ENCODE measurements around the gene ATG2A. TPM values are rescaled to one million over a fixed set of nuclear protein-coding genes. Genes with fewer than 3 reads are reported as not detected.

ATG2A gene
- total and polyA plus RNA-seq, 9 of the 15 experiments (the other 6 are each of a cell fraction or from before 2014, with no cell fraction given): 0.25 to 45.9 (median 5.2) TPM

DNA sequence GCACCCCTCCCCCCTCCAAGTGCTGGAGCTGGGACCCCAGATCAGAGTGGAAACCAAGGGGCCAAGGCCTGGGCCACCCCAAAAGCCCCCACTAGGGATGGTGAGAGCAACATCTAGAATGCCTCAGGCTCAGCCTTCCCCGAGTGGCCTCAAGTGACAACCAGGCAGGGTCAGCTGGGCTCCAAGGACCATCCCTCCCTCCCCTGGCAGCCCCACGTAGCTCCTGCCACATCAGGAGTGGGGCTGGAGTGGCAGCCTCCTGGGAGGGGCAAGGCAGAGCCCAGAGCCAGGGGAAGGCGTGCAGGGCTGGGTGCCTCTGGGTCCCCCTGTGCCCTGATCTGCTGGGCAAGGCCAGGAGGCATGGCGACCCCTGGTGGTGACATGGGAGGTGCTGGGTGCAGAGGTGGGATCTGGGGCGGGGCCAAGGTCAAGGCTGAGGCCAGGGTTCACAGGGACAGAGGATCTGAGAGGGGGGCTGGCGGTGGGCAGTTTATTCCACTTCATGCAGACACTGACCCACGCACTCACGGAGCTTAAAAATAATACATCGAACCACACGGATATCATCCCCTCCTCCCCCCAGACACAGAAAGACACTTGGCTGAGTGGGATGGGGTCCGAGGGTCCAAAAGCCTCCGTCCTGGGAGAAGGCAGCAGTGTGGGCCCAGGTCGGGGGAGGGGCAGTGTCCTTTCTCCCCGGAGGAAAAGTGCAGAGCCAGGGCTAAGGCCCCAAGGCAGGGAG lies 22.8 kb downstream of the ATG2A start (continued):
- TF ChIP-seq, protein P1, sequence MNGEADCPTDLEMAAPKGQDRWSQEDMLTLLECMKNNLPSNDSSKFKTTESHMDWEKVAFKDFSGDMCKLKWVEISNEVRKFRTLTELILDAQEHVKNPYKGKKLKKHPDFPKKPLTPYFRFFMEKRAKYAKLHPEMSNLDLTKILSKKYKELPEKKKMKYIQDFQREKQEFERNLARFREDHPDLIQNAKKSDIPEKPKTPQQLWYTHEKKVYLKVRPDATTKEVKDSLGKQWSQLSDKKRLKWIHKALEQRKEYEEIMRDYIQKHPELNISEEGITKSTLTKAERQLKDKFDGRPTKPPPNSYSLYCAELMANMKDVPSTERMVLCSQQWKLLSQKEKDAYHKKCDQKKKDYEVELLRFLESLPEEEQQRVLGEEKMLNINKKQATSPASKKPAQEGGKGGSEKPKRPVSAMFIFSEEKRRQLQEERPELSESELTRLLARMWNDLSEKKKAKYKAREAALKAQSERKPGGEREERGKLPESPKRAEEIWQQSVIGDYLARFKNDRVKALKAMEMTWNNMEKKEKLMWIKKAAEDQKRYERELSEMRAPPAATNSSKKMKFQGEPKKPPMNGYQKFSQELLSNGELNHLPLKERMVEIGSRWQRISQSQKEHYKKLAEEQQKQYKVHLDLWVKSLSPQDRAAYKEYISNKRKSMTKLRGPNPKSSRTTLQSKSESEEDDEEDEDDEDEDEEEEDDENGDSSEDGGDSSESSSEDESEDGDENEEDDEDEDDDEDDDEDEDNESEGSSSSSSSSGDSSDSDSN (IDR thresholded peaks at IDR 0.05; ENCODE audit: borderline replicate concordance in 1 of 2, low read depth in 2 of 2, low read length in 2 of 2): no peak
- TF ChIP-seq KDM1A (IDR thresholded peaks at IDR 0.05) (no peak), ZKSCAN3 (CRISPR knock-in tag; IDR thresholded peaks at IDR 0.05) (no peak), ZNF146 (CRISPR knock-in tag; IDR thresholded peaks at IDR 0.05; ENCODE audit: unreplicated experiment) (no peak), HIVEP1 (CRISPR knock-in tag; IDR thresholded peaks at IDR 0.05) (no peak), MTA1 (IDR thresholded peaks at IDR 0.05; ENCODE audit: borderline replicate concordance) (no peak), LCOR (CRISPR knock-in tag; IDR thresholded peaks at IDR 0.05) (no peak), SRF (CRISPR knock-in tag; IDR thresholded peaks at IDR 0.05) (no peak), KAT2B (IDR thresholded peaks at IDR 0.05; ENCODE audit: low read depth, low read length) (no peak), DIDO1 (tag; IDR thresholded peaks at IDR 0.05; ENCODE audit: low read depth) (no peak), OTX1 (CRISPR knock-in tag; IDR thresholded peaks at IDR 0.05) (0 out of 2 replicates have a peak, but pooled peaks have one; percentile 22), L3MBTL2 (IDR thresholded peaks at IDR 0.05) (no peak; the same call in 1 of the 2 replicates), HCFC1 (IDR thresholded peaks at IDR 0.05; ENCODE audit: low read depth, low read length) (no peak), THRB (CRISPR knock-in tag; conservative IDR thresholded peaks at IDR 0.05) (0 out of 2 replicates have a peak, but pooled peaks have one; percentile 38), MLLT1 (IDR thresholded peaks at IDR 0.05) (0 out of 4 replicates have a peak, but pooled peaks of 1 of the 2 experiments have one; percentile 70), KAT7 (CRISPR knock-in tag; IDR thresholded peaks at IDR 0.05; ENCODE audit: borderline replicate concordance) (no peak), FOXM1 (IDR thresholded peaks at IDR 0.05; ENCODE audit: low read depth) (no peak), FOXM1 (CRISPR knock-in tag; IDR thresholded peaks at IDR 0.05; ENCODE audit: low read depth) (no peak), ZNF133 (CRISPR knock-in tag; IDR thresholded peaks at IDR 0.05) (no peak), RBM15 (IDR thresholded peaks at IDR 0.05; ENCODE audit: insufficient read depth, low read length) (no peak)

Data from K562 (cell line).